HL-60 (cell line): ENCODE data around the gene XRCC4.

Experiments
- CTCF ChIP-seq: IDR thresholded peaks from one replicate; pipeline ENCODE4 v1.5.1; 2011; ENCODE audit warnings: low read length, control low read depth, inconsistent platforms; ENCODE audit not compliant: insufficient read depth
- GABPA ChIP-seq: IDR thresholded peaks from 2 replicates; pipeline ENCODE4 v1.6.1; 2012; ENCODE audit warnings: low read depth
- POLR2AphosphoS5 ChIP-seq: IDR thresholded peaks from 2 replicates; pipeline ENCODE4 v1.6.1; 2012; ENCODE audit warnings: low read depth
- REST ChIP-seq: IDR thresholded peaks from 2 replicates; pipeline ENCODE4 v1.6.1; 2012; ENCODE audit warnings: low read depth; ENCODE audit not compliant: insufficient replicate concordance

GRCh38 chr5:83095163-83095956 lies 18.0 kb downstream of the XRCC4 start:
- TF ChIP-seq REST = peak; percentile 37
- no peak for TF ChIP-seq CTCF
- TF ChIP-seq GABPA = no peak
- TF ChIP-seq POLR2AphosphoS5 = no peak
